ENCODE results near the gene HOXB3. TPM values are rescaled to one million over a fixed set of nuclear protein-coding genes. Genes with fewer than 3 reads are reported as not detected.

The HOXB3 gene
- total RNA-seq, 1 experiment from 2014 or later: 6.8 TPM

Other genes with a start within 250 kb of the HOXB3 start
- gene SKAP1, start 160.0 kb downstream of the HOXB3 start, total RNA-seq (2014; rRNA removed; shearing (Covaris generic)): not detected in 2 replicates
- gene HOXB1, start 59.2 kb downstream of the HOXB3 start, total RNA-seq (2014; rRNA removed; shearing (Covaris generic)): 4.5 and 6.4 TPM in 2 replicates
- gene HOXB2, start 45.1 kb downstream of the HOXB3 start, total RNA-seq (2014; rRNA removed; shearing (Covaris generic)): 11.8 and 16.1 TPM in 2 replicates
- gene HOXB4, start 11.9 kb downstream of the HOXB3 start, total RNA-seq (2014; rRNA removed; shearing (Covaris generic)): 0.03 TPM in 1 of 2 replicates, not detected in the other
- not detected in 2 replicates for gene HOXB5, start 3.5 kb upstream of the HOXB3 start, total RNA-seq (2014; rRNA removed; shearing (Covaris generic))
- not detected in 2 replicates for gene HOXB6, start 14.7 kb upstream of the HOXB3 start, total RNA-seq (2014; rRNA removed; shearing (Covaris generic))
- gene HOXB7, start 20.8 kb upstream of the HOXB3 start, total RNA-seq (2014; rRNA removed; shearing (Covaris generic)): 0.45 TPM in 1 of 2 replicates, not detected in the other
- not detected in 2 replicates for gene HOXB8, start 25.1 kb upstream of the HOXB3 start, total RNA-seq (2014; rRNA removed; shearing (Covaris generic))
- gene HOXB9, start 36.1 kb upstream of the HOXB3 start, total RNA-seq (2014; rRNA removed; shearing (Covaris generic)): 0.04 TPM in 1 of 2 replicates, not detected in the other
- 156 and 173 TPM in 2 replicates for gene PRAC1, start 132.3 kb upstream of the HOXB3 start, total RNA-seq (2014; rRNA removed; shearing (Covaris generic))
- gene PRAC2, start 132.9 kb upstream of the HOXB3 start, total RNA-seq (2014; rRNA removed; shearing (Covaris generic)): 40.8 and 40.9 TPM in 2 replicates
- 7.9 and 11.1 TPM in 2 replicates for gene HOXB13, start 138.5 kb upstream of the HOXB3 start, total RNA-seq (2014; rRNA removed; shearing (Covaris generic))
- 2.1 and 2.6 TPM in 2 replicates for gene TTLL6, start 227.0 kb upstream of the HOXB3 start, total RNA-seq (2014; rRNA removed; shearing (Covaris generic))
- gene CALCOCO2, start 240.8 kb upstream of the HOXB3 start, total RNA-seq (2014; rRNA removed; shearing (Covaris generic)): 19.4 and 23.1 TPM in 2 replicates